BJ (cell line): ENCODE results near the gene S100A16. TPM values are rescaled to one million over a fixed set of nuclear protein-coding genes. Genes with fewer than 3 reads are reported as not detected.

Experiments used
- CTCF ChIA-PET: fragments of 350-600 bp; formaldehyde crosslinking; extraction: SDS; loops from one replicate; lab custom pipeline; 2021; ENCODE audit warnings: antibody characterized with exemption, inconsistent platforms; lab: Yijun Ruan, JAX
- POLR2A ChIA-PET: fragments of 300-600 bp; sonication (Branson Sonifier 250); formaldehyde crosslinking; extraction: SDS; loops from one replicate; lab custom pipeline; 2021; ENCODE audit warnings: antibody characterized with exemption; lab: Charles Lee
- DNase-seq: peaks from one replicate; pipeline ENCODE4 v3.0.0-alpha.2; 2011; ENCODE audit warnings: low read depth
- H3K27me3 ChIP-seq: 2 replicates; pipeline ENCODE4 v1.6.0; 2011; ENCODE audit warnings: low read length; ENCODE audit not compliant: control insufficient read depth, insufficient read depth
- H3K36me3 ChIP-seq: 2 replicates; pipeline ENCODE4 v1.5.1; 2011; ENCODE audit warnings: low read length; ENCODE audit not compliant: control insufficient read depth, insufficient read depth
- H3K4me3 ChIP-seq: 2 replicates; pipeline ENCODE4 v1.5.1; 2011; ENCODE audit warnings: low read depth, mild to moderate bottlenecking, control low read depth, low read length
- CTCF ChIP-seq: IDR thresholded peaks from 2 replicates; pipeline ENCODE4 v1.5.1; 2011; ENCODE audit warnings: low read depth, mild to moderate bottlenecking, control low read depth, inconsistent platforms, low read length, moderate library complexity; ENCODE audit not compliant: insufficient read depth
- polyA plus RNA-seq: library from polyadenylated mRNA; depleted of rRNA; stranded (reverse); fragments of >200 nt; gene quantifications from 2 replicates; pipeline ENCODE4 v1.2.3, GENCODE V29; 2011

The S100A16 gene
- polyA plus RNA-seq, 1 experiment, result 699 TPM

DNA sequence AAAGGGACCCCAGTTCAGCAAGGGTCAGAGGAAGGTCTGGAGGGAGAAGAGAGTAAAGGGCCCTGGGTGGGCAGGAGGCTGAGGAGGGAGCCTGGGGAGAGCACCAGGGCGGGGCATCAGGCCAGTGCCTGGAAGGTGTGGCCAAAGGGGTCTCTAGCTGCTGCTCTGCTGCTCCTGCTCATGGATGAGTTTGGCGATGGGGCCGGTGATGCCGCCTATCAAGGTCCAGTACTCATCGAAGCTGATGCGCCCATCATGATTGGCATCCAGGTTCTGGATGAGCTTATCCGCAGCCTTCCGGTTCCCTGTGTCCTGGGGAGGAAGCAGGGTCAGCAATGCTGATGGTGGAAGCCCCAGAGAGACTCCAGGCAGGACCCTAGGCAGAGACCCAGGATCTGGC, 5.6 kb downstream of the S100A16 start:
- TF ChIP-seq CTCF, result no peak
- ChIA-PET POLR2A (no interaction called here), CTCF (interaction anchor here (1.1 to 2.7 kb wide), 2 partner anchors 10 to 20 kb away, joined by 3 to 10 read pairs; partner anchors contain the start of genes S100A13 and S100A14)
- no peak for DNase-seq
- no peak overlapping the region for H3K4me3 ChIP-seq
- no peaks in the 10 kb centered on the region for H3K27me3 ChIP-seq
- H3K36me3 ChIP-seq, result peaks cover 19% of the 10 kb centered on the region

DNA sequence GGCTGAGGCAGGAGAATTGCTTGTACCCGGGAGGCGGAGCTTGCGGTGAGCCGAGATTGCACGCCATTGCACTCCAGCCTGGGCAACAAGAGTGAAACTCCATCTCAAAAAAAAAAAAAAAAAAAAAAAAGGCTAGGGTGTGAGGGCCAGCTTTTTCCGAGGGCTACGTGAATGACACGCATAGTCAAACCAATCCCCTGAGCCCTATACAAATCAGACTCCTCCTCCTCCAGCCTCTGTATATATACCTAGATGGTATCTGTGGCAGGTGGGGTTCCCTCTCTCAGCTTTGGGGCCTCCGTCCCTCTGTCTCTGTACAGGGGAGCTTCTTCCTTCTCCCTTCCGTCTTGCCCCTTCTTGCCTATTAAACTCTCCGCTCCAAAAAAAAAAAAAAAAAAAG, 6.7 kb downstream of the S100A16 start:
- POLR2A ChIA-PET, result no interaction called here

DNA sequence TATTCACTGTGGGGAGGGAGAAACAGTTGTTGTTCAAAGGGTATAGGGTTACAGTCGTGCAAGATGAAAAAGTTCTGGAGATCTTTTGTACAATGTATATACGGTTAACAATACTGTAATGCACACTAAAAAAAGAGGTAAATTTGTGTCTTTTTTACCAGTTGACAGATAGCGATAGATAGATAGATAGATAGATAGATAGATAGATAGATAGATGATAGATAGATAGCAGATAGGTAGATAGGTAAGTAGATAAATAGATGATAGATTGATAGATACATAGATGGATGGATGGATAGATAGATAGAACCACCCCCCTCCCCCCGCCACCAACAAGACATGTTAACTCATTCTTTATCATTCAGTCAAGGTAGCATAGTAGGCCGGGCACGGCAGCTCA, 10.2 kb downstream of the S100A16 start:
- no peak for TF ChIP-seq CTCF
- DNase-seq, result no peak
- ChIA-PET POLR2A (no interaction called here), CTCF (interaction anchor here (1.0 to 3.5 kb wide), 4 partner anchors 8 to 25 kb away, joined by 3 to 20 read pairs (median 4); partner anchors contain the start of genes S100A13, S100A14 and S100A16)
- H3K36me3 ChIP-seq, result peaks cover 18% of the 10 kb centered on the region
- H3K4me3 ChIP-seq, result no peak overlapping the region
- no peaks in the 10 kb centered on the region for H3K27me3 ChIP-seq

More for the DNA sequence above, 6.7 kb downstream of the S100A16 start:
- CTCF ChIA-PET, result interaction anchor here (0.6 to 3.0 kb wide), 3 partner anchors 11 to 34 kb away, joined by 3 to 11 read pairs (median 10); partner anchors contain the start of gene S100A14
- H3K27me3 ChIP-seq, result no peaks in the 10 kb centered on the region
- no peak overlapping the region for H3K4me3 ChIP-seq
- no peak for DNase-seq
- TF ChIP-seq CTCF, result no peak
- H3K36me3 ChIP-seq, result peaks cover 19% of the 10 kb centered on the region

DNA sequence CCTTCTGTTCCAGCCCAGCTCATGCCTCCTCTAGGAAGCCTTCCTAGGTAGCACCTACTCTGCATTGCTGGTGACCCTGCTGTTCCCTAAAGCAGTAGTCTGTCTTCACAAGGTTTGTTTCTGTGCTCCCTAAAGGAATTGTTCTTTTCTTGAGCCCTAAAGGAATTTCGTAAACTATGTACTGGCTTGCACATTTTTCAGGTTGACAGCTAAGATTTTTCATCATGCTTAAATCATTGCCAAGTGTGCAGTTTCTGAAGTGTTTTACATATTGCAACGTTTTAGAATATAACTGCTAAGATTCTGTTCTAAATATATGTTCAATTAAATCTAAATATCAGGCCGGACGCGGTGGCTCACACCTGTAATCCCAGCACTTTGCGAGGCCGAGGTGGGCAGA, 13.1 kb downstream of the S100A16 start:
- Histone ChIP-seq H3K27me3 (no peaks in the 10 kb centered on the region), H3K36me3 (peaks cover 2% of the 10 kb centered on the region), H3K4me3 (no peak overlapping the region)
- no peak for DNase-seq
- POLR2A ChIA-PET, result interaction anchor here (0.7 kb wide), 1 partner anchor 9 kb away, joined by 3 read pairs; no protein-coding TSS in a partner anchor
- TF ChIP-seq CTCF, result no peak
- CTCF ChIA-PET, result interaction anchor here (1.1 to 3.3 kb wide), 4 partner anchors 15 to 34 kb away, joined by 3 to 14 read pairs (median 5); partner anchors contain the start of genes CHTOP, S100A1 and S100A13

- POLR2A ChIA-PET, result no interaction called here
Measured at GRCh38 chr1:153598309-153599172, 14.4 kb downstream of the S100A16 start.

More at GRCh38 chr1:153598309-153599172, 14.4 kb downstream of the S100A16 start:
- H3K36me3 ChIP-seq, result peaks cover 2% of the 10 kb centered on the region
- no peaks in the 10 kb centered on the region for H3K27me3 ChIP-seq
- CTCF ChIA-PET, result interaction anchor here (0.9 to 3.3 kb wide), 5 partner anchors 15 to 29 kb away, joined by 3 to 14 read pairs (median 4); partner anchors contain the start of genes S100A1 and S100A13
- no peak for DNase-seq
- TF ChIP-seq CTCF, result no peak
- no peak overlapping the region for H3K4me3 ChIP-seq
